ENCODE measurements around the gene KCNJ9.

DNA sequence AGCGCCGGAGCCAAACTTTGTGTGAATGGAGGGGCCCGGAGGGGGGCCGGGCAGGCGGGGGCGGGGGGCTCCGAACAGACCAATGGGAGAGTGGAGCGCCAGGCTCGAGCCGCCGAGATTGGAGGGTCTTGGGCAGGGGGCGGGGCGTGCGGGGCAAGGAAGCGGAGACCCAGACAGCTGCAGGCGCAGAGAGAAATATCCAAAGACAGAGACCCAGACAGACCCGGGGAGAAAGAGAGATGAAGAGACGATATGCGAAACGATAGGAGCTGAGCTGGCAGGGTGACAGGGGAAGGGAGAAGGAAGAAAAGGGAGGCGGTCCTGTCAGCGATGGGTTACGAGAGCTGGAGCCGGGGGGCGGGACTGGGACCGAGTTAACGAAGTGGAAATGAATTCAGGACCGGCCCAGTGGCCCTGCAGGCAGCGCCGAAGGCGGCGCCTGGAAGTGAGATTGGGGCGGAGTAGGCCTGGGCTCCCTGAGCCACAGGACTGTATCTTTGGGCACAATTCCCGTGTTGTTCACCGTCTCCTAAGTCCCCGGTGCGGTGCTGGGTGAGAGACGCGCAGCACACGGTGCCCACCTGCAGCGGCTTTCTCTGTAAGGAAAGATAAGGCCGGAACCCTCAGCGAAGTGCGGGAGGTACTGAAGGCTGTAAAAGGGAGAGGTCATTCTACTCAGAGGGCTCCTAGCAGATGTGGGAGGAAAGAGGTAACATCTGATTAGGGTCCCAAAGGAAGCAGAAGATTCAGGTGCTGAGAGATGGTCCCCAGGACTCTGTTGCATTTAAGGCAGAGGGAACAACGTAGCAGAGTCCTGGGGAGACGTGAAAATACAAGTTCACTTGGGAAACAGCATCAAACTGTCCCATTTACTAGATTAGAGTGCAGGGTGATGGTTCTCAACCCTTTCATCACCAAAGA is 10.8 kb upstream of the KCNJ9 start:
- no peak; the same call in 1 of the 2 replicates for TF ChIP-seq GATA2 (IDR thresholded peaks at IDR 0.05; ENCODE audit: low read depth, low read length)
- TF ChIP-seq GATA3 (IDR thresholded peaks at IDR 0.05; ENCODE audit: low read depth, low read length) = no peak

All from SH-SY5Y (cell line).